ENCODE results near the gene PLGRKT. TPM values are rescaled to one million over a fixed set of nuclear protein-coding genes. Genes with fewer than 3 reads are reported as not detected.
"Not testable (repeated sequence)": the region's sequence is repeated elsewhere in the genome, so short reads cannot be mapped to it uniquely, and the experiment has no call there.

Gene PLGRKT
- total RNA-seq, 2 donors from 2014 or later, result 21.0 to 31.1 TPM

- WGBS, 2 experiments (ENCODE audit: insufficient coverage in 1 of 2, insufficient read length in 1 of 2), result 93% methylated on average over 4 of the region's 5 CpGs; no CpG with 5 or more reads in 1 of the 2 experiments
- no peaks in the 10 kb centered on the region for H3K27me3 ChIP-seq (ENCODE audit: control insufficient read depth, insufficient read depth, low read length, poor library complexity, severe bottlenecking)
- no peaks in the 10 kb centered on the region for H3K9me3 Mint-ChIP-seq
These were observed 31.1 kb upstream of the PLGRKT start for GRCh38 chr9:5468850-5469249.

GRCh38 chr9:5466766-5467165 is 29.0 kb upstream of the PLGRKT start:
- WGBS, 2 experiments (ENCODE audit: insufficient coverage in 1 of 2, insufficient read length in 1 of 2), result 69 to 83% methylated on average over 1 of the region's 2 CpGs
- H3K4me1 Mint-ChIP-seq, result peaks cover 5% of the 10 kb centered on the region
- Histone ChIP-seq H3K4me1 (ENCODE audit: control insufficient read depth, insufficient read depth, low read length) (peaks cover 4% of the 10 kb centered on the region), H3K9ac (ENCODE audit: extremely low read depth, low read length, poor library complexity, severe bottlenecking) (no peak overlapping the region), H3K27me3 (ENCODE audit: control insufficient read depth, insufficient read depth, low read length, poor library complexity, severe bottlenecking) (no peaks in the 10 kb centered on the region), H3K27ac (ENCODE audit: low read depth, low read length) (no peak overlapping the region), H3K4me3 (ENCODE audit: low read length) (no peak overlapping the region), H3K9me3 (ENCODE audit: control insufficient read depth, low read length) (no peaks in the 10 kb centered on the region), H3K36me3 (ENCODE audit: control insufficient read depth, insufficient read depth, low read length) (no peaks in the 10 kb centered on the region)
- no peaks in the 10 kb centered on the region for H3K36me3 Mint-ChIP-seq (ENCODE audit: low read depth)
- H3K27ac Mint-ChIP-seq, result no peak overlapping the region
- H3K27me3 Mint-ChIP-seq (ENCODE audit: insufficient read depth), result no peaks in the 10 kb centered on the region
- no peak for DNase-seq
- no peak overlapping the region for H3K4me3 Mint-ChIP-seq
- TF ChIP-seq CTCF (conservative IDR thresholded peaks at IDR 0.05), result no peak
- no peaks in the 10 kb centered on the region for H3K9me3 Mint-ChIP-seq

More at GRCh38 chr9:5468850-5469249, 31.1 kb upstream of the PLGRKT start:
- no peak overlapping the region for H3K4me3 Mint-ChIP-seq
- Histone ChIP-seq H3K9me3 (ENCODE audit: control insufficient read depth, low read length) (no peaks in the 10 kb centered on the region), H3K36me3 (ENCODE audit: control insufficient read depth, insufficient read depth, low read length) (no peaks in the 10 kb centered on the region), H3K27ac (ENCODE audit: low read depth, low read length) (no peak overlapping the region), H3K4me1 (ENCODE audit: control insufficient read depth, insufficient read depth, low read length) (no peaks in the 10 kb centered on the region), H3K9ac (ENCODE audit: extremely low read depth, low read length, poor library complexity, severe bottlenecking) (no peak overlapping the region), H3K4me3 (ENCODE audit: low read length) (no peak overlapping the region)
- no peak overlapping the region for H3K27ac Mint-ChIP-seq
- H3K36me3 Mint-ChIP-seq (ENCODE audit: low read depth), result no peaks in the 10 kb centered on the region
- TF ChIP-seq CTCF (conservative IDR thresholded peaks at IDR 0.05), result no peak
- no peaks in the 10 kb centered on the region for H3K27me3 Mint-ChIP-seq (ENCODE audit: insufficient read depth)
- no peaks in the 10 kb centered on the region for H3K4me1 Mint-ChIP-seq
- DNase-seq, result no peak

GRCh38 chr9:5466005-5466404 is 28.3 kb upstream of the PLGRKT start:
- no peak overlapping the region for H3K27ac ChIP-seq (ENCODE audit: low read depth, low read length)
- TF ChIP-seq CTCF (conservative IDR thresholded peaks at IDR 0.05), result no peak
- H3K4me3 Mint-ChIP-seq, result no peak overlapping the region
- no peaks in the 10 kb centered on the region for H3K27me3 Mint-ChIP-seq (ENCODE audit: insufficient read depth)
- H3K9me3 ChIP-seq (ENCODE audit: control insufficient read depth, low read length), result no peaks in the 10 kb centered on the region
- no peaks in the 10 kb centered on the region for H3K27me3 ChIP-seq (ENCODE audit: control insufficient read depth, insufficient read depth, low read length, poor library complexity, severe bottlenecking)
- H3K36me3 Mint-ChIP-seq (ENCODE audit: low read depth), result no peaks in the 10 kb centered on the region
- no peak overlapping the region for H3K27ac Mint-ChIP-seq
- no peaks in the 10 kb centered on the region for H3K9me3 Mint-ChIP-seq
- no peak overlapping the region for H3K9ac ChIP-seq (ENCODE audit: extremely low read depth, low read length, poor library complexity, severe bottlenecking)
- H3K36me3 ChIP-seq (ENCODE audit: control insufficient read depth, insufficient read depth, low read length), result no peaks in the 10 kb centered on the region
- peaks cover 5% of the 10 kb centered on the region for H3K4me1 Mint-ChIP-seq
- WGBS, 2 experiments (ENCODE audit: insufficient coverage in 1 of 2, insufficient read length in 1 of 2), result no CpG with 5 or more reads among the region's 1 CpG
- H3K4me3 ChIP-seq (ENCODE audit: low read length), result no peak overlapping the region
- no peak for DNase-seq
- peaks cover 4% of the 10 kb centered on the region for H3K4me1 ChIP-seq (ENCODE audit: control insufficient read depth, insufficient read depth, low read length)

- not testable (repeated sequence) for H3K27me3 ChIP-seq (ENCODE audit: control insufficient read depth, insufficient read depth, low read length, poor library complexity, severe bottlenecking); H3K27me3 Mint-ChIP-seq (ENCODE audit: insufficient read depth); H3K9me3 ChIP-seq (ENCODE audit: control insufficient read depth, low read length); H3K9me3 Mint-ChIP-seq; H3K36me3 Mint-ChIP-seq (ENCODE audit: low read depth); H3K4me1 ChIP-seq (ENCODE audit: control insufficient read depth, insufficient read depth, low read length); DNase-seq; H3K27ac ChIP-seq (ENCODE audit: low read depth, low read length); H3K27ac Mint-ChIP-seq; H3K36me3 ChIP-seq (ENCODE audit: control insufficient read depth, insufficient read depth, low read length); H3K4me3 ChIP-seq (ENCODE audit: low read length); H3K4me3 Mint-ChIP-seq; H3K4me1 Mint-ChIP-seq; H3K9ac ChIP-seq (ENCODE audit: extremely low read depth, low read length, poor library complexity, severe bottlenecking)
- WGBS, 2 experiments (ENCODE audit: insufficient coverage in 1 of 2, insufficient read length in 1 of 2), result 91 to 100% methylated on average over 1 to 4 of the region's 4 CpGs
These were observed 27.2 kb upstream of the PLGRKT start for GRCh38 chr9:5464831-5465330.

Data from endodermal cell (in vitro differentiated cells).